ENCODE measurements around the gene SP140L.
"Not testable (repeated sequence)": the region's sequence is repeated elsewhere in the genome, so short reads cannot be mapped to it uniquely, and the experiment has no call there.

Gene SP140L

GRCh38 chr2:230335864-230336506, 9.0 kb downstream of the SP140L start:
- Mint-ChIP-seq H3K4me1 (ENCODE audit: low read depth) (peaks cover 63% of the 10 kb centered on the region), H3K36me3 (peaks cover 39% of the 10 kb centered on the region), H3K27ac (peak overlapping the region; percentile 91), H3K4me3 (peak overlapping the region; percentile 64), H3K27me3 (no peaks in the 10 kb centered on the region), H3K9me3 (ENCODE audit: low read depth) (peaks cover 5% of the 10 kb centered on the region)

GRCh38 chr2:230341936-230342528, 15.0 kb downstream of the SP140L start:
- Mint-ChIP-seq H3K36me3 (peaks cover 44% of the 10 kb centered on the region), H3K4me1 (ENCODE audit: low read depth) (peaks cover 44% of the 10 kb centered on the region), H3K9me3 (ENCODE audit: low read depth) (peaks cover 15% of the 10 kb centered on the region)
- H3K4me3 Mint-ChIP-seq, H3K27me3 Mint-ChIP-seq, H3K27ac Mint-ChIP-seq: not testable (repeated sequence)

GRCh38 chr2:230343041-230343624, 16.1 kb downstream of the SP140L start:
- not testable (repeated sequence) for H3K27me3 Mint-ChIP-seq, H3K4me3 Mint-ChIP-seq
- Mint-ChIP-seq H3K9me3 (ENCODE audit: low read depth) (peaks cover 15% of the 10 kb centered on the region), H3K27ac (peak overlapping the region; percentile 4), H3K36me3 (peaks cover 45% of the 10 kb centered on the region), H3K4me1 (ENCODE audit: low read depth) (peaks cover 51% of the 10 kb centered on the region)

- Mint-ChIP-seq H3K4me1 (ENCODE audit: low read depth) (peaks cover 57% of the 10 kb centered on the region), H3K9me3 (ENCODE audit: low read depth) (peaks cover 15% of the 10 kb centered on the region), H3K27me3 (no peaks in the 10 kb centered on the region), H3K36me3 (peaks cover 45% of the 10 kb centered on the region), H3K4me3 (no peak overlapping the region), H3K27ac (peak overlapping the region; percentile 11)
Observed at GRCh38 chr2:230343747-230344146, 16.8 kb downstream of the SP140L start.

- H3K27me3 Mint-ChIP-seq = no peaks in the 10 kb centered on the region
- peaks cover 15% of the 10 kb centered on the region for H3K9me3 Mint-ChIP-seq (ENCODE audit: low read depth)
- peaks cover 76% of the 10 kb centered on the region for H3K4me1 Mint-ChIP-seq (ENCODE audit: low read depth)
- H3K27ac Mint-ChIP-seq = peak overlapping the region; percentile 93
- no peak overlapping the region for H3K4me3 Mint-ChIP-seq
- H3K36me3 Mint-ChIP-seq = peaks cover 47% of the 10 kb centered on the region
Observed at GRCh38 chr2:230346465-230346864, 19.5 kb downstream of the SP140L start.

GRCh38 chr2:230346921-230347533, 20.0 kb downstream of the SP140L start:
- Mint-ChIP-seq H3K4me3 (no peak overlapping the region), H3K27ac (peak overlapping the region; percentile 93), H3K9me3 (ENCODE audit: low read depth) (peaks cover 15% of the 10 kb centered on the region), H3K4me1 (ENCODE audit: low read depth) (peaks cover 78% of the 10 kb centered on the region), H3K36me3 (peaks cover 47% of the 10 kb centered on the region), H3K27me3 (no peaks in the 10 kb centered on the region)

- Mint-ChIP-seq H3K27me3 (no peaks in the 10 kb centered on the region), H3K9me3 (ENCODE audit: low read depth) (peaks cover 15% of the 10 kb centered on the region), H3K27ac (peak overlapping the region; percentile 93), H3K36me3 (peaks cover 42% of the 10 kb centered on the region), H3K4me1 (ENCODE audit: low read depth) (peaks cover 75% of the 10 kb centered on the region), H3K4me3 (peak overlapping the region; percentile 28)
Observed at GRCh38 chr2:230347659-230348305, 20.8 kb downstream of the SP140L start.

GRCh38 chr2:230348787-230349186, 21.8 kb downstream of the SP140L start:
- Mint-ChIP-seq H3K9me3 (ENCODE audit: low read depth) (peaks cover 13% of the 10 kb centered on the region), H3K27ac (peak overlapping the region; percentile 93), H3K27me3 (no peaks in the 10 kb centered on the region)

GRCh38 chr2:230356084-230356483, 29.1 kb downstream of the SP140L start:
- Mint-ChIP-seq H3K27me3 (no peaks in the 10 kb centered on the region), H3K27ac (no peak overlapping the region), H3K36me3 (peaks cover 35% of the 10 kb centered on the region), H3K4me3 (no peak overlapping the region), H3K9me3 (ENCODE audit: low read depth) (no peaks in the 10 kb centered on the region), H3K4me1 (ENCODE audit: low read depth) (peaks cover 25% of the 10 kb centered on the region)

More at GRCh38 chr2:230348787-230349186, 21.8 kb downstream of the SP140L start:
- Mint-ChIP-seq H3K4me1 (ENCODE audit: low read depth) (peaks cover 68% of the 10 kb centered on the region), H3K36me3 (peaks cover 34% of the 10 kb centered on the region), H3K4me3 (peak overlapping the region; percentile 28)

- Mint-ChIP-seq H3K36me3 (peaks cover 52% of the 10 kb centered on the region), H3K27ac (peak overlapping the region; percentile 66), H3K27me3 (no peaks in the 10 kb centered on the region), H3K4me1 (ENCODE audit: low read depth) (peaks cover 35% of the 10 kb centered on the region), H3K9me3 (ENCODE audit: low read depth) (no peaks in the 10 kb centered on the region), H3K4me3 (no peak overlapping the region)
Observed at GRCh38 chr2:230358305-230358704, 31.3 kb downstream of the SP140L start.

GRCh38 chr2:230360028-230360427, 33.0 kb downstream of the SP140L start:
- H3K27me3 Mint-ChIP-seq = no peaks in the 10 kb centered on the region
- H3K36me3 Mint-ChIP-seq = peaks cover 61% of the 10 kb centered on the region
- no peaks in the 10 kb centered on the region for H3K9me3 Mint-ChIP-seq (ENCODE audit: low read depth)
- peaks cover 34% of the 10 kb centered on the region for H3K4me1 Mint-ChIP-seq (ENCODE audit: low read depth)
- no peak overlapping the region for H3K27ac Mint-ChIP-seq
- H3K4me3 Mint-ChIP-seq = no peak overlapping the region

- Mint-ChIP-seq H3K27me3 (no peaks in the 10 kb centered on the region), H3K4me1 (ENCODE audit: low read depth) (peaks cover 39% of the 10 kb centered on the region), H3K27ac (peak overlapping the region; percentile 74), H3K4me3 (peak overlapping the region; percentile 2), H3K9me3 (ENCODE audit: low read depth) (no peaks in the 10 kb centered on the region), H3K36me3 (peaks cover 65% of the 10 kb centered on the region)
Observed at GRCh38 chr2:230362030-230362691, 35.2 kb downstream of the SP140L start.

GRCh38 chr2:230382108-230382507, 55.1 kb downstream of the SP140L start:
- Mint-ChIP-seq H3K36me3 (peaks cover 41% of the 10 kb centered on the region), H3K27me3 (no peaks in the 10 kb centered on the region), H3K27ac (peak overlapping the region; percentile 11), H3K4me1 (ENCODE audit: low read depth) (peaks cover 8% of the 10 kb centered on the region), H3K9me3 (ENCODE audit: low read depth) (no peaks in the 10 kb centered on the region), H3K4me3 (no peak overlapping the region)

- no peaks in the 10 kb centered on the region for H3K27me3 Mint-ChIP-seq
- no peak overlapping the region for H3K27ac Mint-ChIP-seq
- H3K4me1 Mint-ChIP-seq (ENCODE audit: low read depth) = peaks cover 4% of the 10 kb centered on the region
- peaks cover 36% of the 10 kb centered on the region for H3K36me3 Mint-ChIP-seq
- H3K9me3 Mint-ChIP-seq (ENCODE audit: low read depth) = no peaks in the 10 kb centered on the region
- no peak overlapping the region for H3K4me3 Mint-ChIP-seq
Observed at GRCh38 chr2:230383453-230383852, 56.5 kb downstream of the SP140L start.
